ENCODE results near the gene LRMDA.

Gene LRMDA

DNA sequence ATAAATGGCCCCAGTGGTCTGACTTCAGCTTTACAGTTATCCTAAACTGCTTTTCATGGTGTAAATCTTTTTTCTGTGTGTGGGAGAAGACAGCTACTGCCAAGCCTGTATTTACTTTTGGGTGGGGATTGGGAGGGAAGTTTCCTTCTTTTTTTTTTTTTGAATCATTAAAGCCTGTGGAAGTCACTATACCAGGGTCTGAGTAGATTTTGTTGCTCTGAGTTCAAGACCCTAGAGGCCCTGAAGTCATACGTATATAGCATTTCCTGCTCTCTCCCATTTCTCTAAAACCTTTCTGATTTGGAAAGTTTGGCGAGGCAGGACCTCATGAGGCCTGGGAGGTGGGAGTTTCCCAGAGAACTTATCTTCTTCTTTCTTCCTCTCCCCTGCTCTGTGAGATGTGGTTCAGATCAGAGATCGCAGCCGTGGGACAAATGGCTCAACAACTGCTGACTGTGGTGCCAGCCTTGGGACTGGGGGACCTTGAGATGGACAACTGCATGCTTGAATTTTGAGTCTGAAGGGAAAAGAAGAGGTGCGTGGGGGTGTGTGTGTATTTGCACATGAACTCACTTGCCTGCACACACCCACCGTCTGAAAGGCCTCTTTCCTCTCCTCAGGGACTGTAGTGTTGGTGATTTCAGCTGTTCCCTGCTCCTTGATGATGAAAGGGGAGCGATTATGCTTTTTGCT, 18.1 kb downstream of the LRMDA start:
- no peak for DNase-seq (ENCODE audit: low read depth in 2 of 2)

DNA sequence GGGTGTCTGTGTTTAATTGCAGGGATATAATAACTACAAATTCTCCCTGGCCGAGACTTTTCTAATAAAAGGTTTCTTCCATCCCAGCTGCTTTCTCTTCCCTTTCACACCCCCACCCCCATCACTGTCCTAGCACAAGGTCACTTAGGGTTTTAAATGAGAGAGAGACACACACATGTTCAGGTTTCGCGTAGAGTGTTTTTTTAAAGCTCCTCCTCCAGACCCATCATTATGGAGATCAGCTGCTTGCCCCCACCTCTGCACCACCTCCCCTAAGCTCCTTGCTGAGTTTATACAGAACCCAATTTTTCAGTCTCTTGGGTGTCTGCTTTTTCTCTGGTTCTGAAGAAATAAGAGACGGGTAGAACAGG, 18.6 kb downstream of the LRMDA start:
- DNase-seq (ENCODE audit: low read depth in 2 of 2), result no peak

DNA sequence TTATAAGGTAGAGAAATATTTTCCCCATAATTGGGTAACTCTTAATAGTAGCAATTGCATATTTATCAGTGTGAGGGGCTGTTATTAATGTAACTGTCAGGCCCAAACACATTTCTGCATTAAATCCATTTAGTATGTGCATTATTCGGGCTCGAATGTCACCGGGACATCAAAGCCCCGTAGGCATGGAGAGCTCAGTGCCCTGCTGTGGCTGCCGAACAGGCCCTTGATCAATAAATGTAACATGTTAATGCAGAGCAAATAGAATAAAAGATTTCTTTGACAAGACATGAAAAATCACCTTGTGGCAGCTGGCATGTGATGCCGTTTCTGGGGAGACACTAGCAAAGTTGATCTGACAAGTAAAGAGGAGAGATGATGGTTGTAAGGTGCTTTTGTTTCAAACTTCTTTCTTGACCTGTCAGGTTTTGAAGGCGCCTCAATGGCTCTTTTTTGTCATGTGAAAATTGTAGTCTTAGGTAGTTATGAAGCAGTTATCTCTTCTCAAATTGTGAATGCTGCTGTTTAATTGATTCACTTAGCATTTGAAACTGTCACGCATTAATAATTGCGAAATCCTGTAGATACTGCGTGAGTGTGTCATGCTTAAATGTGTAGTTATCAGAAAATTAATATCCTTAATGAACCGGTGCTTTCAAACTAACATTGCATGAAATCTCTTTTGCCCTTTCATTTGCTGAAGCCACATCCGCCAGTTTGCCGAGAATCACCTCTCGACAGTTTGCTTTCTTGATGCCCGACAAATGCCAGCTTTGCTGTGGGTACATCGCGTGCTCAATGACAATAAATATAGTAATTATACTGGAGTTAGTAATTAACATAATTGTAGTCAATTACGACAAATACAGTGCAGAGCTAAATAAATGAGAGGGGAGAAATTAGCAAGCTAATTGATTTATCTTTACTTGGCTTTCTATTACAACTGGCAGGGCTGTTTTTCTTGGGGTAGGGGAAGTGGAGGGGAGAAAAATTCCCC, 19.5 kb downstream of the LRMDA start:
- no peak for DNase-seq (ENCODE audit: low read depth in 2 of 2)

DNA sequence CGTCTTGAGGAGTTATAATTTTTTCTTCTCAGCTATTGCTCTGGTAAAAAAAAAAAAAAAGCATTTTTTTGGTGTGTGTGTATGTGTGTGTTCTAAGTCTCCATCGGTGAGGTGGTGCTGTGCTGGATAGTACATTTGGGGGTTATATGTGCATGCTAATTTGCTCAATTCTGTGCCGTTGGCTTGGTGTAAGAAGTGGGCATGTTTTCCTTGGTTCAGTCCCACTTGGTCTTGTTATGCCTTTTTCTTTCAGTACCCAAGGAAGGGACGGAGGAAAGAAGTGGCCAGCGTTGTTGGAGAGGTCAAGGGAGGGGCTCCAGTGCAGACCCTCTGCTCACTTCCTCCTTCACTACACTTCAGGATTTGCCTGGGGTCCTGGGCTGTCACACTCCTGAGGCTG, 20.4 kb downstream of the LRMDA start:
- DNase-seq (ENCODE audit: low read depth in 2 of 2), result no peak

DNA sequence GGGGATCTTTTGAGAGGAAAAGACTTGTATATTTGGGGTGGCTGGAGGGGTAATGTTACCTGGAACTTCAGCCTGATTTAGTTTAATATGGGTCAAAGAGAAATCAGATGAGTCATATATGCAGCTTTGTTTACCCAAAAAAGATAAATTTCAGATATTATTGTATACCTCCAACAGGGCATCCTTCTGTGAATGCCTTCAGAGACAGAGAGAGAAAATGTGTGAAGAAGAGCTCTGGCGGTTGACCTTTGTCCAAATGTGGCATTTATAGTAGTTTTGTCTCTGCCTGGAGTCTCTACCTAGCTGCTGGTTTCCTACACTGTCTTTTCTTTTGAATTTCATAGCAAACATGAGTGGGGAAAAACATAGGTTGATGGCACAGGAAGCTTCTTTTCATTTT, 21.6 kb downstream of the LRMDA start:
- DNase-seq (ENCODE audit: low read depth in 2 of 2), result no peak

DNA sequence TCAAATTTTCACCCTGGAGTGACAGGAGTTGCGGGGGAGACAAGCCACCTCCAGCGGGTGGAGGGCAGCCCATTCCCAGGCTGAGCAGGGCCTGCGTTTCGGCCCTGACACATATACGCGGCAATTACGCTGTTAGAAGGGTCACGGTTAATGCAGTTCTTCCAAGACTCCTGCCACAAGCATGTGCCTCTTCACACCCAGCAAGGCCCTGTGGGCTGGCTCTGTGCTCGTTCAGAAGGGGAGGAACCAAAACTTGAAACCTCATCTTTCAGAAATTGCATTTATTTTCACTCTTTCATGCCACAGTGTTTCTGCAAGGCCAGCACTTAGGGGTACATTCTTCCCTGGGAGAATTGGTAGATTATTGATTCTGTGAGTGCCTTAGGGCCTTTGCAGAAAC, 24.7 kb downstream of the LRMDA start:
- DNase-seq (ENCODE audit: low read depth in 2 of 2), result no peak

DNA sequence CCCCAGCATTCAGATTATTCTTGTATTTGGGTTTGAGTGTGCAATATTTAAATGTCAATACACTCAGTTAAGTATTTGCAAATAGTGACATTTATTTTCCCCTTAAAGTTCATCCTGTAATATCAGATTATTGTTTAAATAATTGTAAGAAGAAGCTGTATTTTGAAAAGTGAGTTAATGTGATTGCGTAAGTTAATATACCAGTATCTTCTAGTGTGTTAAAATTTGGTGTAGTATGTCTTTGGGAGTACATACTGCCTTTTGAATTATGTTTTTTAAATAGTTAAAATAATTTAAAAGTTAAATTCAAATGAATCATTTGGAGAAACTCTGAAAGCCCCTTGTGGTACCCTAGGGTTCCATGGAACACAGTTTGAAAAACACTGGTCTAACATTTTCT, 28.6 kb downstream of the LRMDA start:
- no peak for DNase-seq (ENCODE audit: low read depth in 2 of 2)

DNA sequence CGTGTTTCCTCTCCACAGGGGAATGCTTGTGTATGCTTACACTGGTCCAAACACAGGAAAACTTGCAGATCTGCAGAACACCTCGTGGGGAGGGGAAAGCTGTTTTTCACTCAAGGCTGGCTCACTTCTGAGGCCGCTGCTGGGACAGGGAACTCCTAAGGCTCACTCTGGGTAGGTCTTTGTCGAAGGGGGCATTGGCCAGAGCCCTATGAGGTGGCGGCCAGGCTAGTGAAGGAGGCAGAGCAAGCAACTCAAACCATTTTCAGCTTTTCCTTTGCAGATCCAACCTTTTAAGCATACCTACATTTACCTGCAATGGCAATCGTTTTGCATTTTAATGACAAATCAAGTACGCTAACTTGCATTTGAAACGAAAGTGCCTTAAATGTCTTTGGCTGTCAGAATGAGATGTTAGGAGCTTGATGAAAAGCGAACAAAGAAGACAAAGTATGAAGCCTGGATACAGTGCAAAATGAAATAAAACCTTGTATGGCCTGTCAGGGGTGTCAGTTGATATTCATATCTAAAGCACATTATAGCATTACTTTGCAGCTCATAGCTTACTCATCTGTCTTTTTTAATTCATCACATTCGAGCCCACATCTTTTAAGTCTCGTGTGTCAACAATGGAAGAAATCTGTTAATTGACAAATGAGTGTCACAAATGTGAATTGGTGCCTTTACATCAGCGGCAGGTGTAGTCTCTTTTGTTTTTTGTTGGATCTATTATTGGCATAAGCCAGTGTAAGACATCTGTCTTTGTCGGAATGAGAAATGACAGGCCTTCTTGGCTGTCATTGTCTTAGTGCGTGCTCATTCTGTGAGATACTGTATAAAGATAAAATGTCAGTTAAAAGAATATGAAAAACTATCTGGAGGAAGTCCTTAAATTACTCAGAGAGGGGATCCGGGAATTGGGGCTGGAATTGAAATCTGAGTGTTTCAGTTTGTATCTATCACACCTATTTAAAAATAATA, 30.5 kb downstream of the LRMDA start:
- DNase-seq (ENCODE audit: low read depth in 2 of 2), result no peak

DNA sequence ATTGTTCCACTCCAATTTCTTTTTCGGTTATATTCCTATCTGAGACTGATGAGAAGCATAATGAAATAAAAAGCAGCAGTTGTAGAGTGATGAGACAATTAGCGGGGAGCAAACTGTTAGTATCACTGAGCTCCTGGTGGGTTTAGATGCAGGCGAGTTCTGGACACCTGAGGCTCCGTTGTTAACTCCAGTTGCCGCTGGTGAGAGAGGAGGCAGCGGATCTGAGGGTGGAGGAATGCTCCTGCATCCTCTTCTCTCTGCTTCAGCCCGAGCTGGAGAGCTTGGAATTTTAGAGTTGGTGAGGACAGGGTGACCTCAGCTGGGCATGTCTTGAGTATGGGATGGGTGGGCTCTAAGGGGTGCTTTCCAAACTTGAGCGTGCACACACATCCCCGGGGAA, 31.4 kb downstream of the LRMDA start:
- no peak for DNase-seq (ENCODE audit: low read depth in 2 of 2)

DNA sequence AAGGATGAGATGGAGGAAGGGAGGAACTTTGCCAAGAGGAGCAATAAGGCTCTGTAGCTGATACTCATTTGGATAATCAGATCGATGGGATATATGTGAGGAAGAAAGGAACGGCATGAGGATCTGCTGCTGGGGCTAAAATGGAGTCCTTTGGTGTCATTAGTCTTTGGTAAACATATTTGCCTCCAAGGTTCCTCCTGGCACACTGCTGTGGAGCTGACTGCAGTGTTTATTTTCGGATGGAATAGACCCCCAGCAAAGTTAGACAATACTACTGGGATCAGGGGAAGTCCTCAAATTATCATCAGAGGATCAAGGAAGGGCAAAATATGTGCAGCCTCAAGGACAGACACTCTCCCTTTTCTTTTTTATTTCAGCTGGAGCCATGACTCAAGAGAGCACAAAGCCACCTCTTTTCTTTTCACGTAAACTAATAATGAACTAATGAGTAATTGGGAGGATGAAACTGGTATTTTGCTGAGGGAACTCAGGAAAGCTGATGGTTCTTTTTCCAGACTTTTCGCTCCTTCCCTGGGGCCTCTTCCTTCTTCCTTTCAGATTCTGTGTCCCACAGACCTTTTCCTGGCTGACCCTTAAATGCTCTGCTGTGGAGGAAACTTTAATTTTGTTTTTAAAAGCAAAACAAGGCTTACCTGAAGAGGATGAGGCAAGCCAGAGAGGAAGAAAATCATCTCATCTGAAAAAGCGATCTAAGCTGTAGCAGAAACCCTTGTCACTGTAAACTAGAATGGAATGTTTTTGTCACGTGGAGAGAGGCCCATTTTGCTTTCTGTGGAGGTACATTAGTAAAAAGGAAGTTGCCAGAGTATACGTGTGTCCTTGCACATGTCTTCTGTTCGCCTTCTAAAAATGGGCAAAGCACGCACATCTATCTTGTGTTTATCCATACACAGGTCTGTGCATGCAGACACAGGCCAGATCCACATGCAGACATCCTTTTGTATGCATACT, 33.3 kb downstream of the LRMDA start:
- DNase-seq (ENCODE audit: low read depth in 2 of 2), result no peak

DNA sequence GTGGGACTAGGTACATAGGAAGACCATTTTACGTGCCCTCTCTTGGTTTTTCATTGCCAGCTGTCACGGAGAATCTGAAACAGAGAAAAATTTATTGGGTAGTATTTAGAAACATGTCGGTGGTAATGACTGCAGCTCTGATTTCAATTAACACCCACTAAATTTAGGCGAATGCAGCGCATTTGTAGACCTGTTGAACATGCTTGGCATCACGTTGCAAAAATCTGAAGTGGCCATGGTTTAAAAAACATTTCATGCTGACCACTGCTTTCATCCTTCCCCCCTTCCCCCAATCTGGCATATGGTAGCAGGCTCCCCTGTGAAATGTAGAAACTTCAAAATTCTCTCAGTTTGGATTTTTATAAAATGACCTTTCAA, 34.0 kb downstream of the LRMDA start:
- no peak for DNase-seq (ENCODE audit: low read depth in 2 of 2)

DNA sequence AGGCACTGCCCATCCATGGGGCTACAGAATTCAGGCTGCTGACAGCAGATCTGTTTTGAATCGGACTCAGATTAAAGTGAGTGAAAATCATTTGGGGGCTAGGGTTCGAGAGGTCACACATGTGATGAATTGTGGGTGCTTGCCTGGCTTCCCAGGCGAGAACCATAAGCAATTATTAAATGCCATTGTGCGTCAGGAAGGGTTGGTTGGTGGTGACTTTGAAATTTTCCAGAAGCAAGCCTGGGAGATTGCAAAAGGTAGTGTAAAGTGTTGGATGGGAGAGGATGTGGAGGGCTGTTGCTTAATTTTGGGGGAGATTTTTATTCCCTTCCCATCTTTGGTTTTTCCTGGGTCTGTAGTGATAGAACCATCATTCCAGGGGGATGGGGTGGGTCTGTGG, 34.6 kb downstream of the LRMDA start:
- peak; percentile 36 to 40 for DNase-seq (ENCODE audit: low read depth in 2 of 2)

DNA sequence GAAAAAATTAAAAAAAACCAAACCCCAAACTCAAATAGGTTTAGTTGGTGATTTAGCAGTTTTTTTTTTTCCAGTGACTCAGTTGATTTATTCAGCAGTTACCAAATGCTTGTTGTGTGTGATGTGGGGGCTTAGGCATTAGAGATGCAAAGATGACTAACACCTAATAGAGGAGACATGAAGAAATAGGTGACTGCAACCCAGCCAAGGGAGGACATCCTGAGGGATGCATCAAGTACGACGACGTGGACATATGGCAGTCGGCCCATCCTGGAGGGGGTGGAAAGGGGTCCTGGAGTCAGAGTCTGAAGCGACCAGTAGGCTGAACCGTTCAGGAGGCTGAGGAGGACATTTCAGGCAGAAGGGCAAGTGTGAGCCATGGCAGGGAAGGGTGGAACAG, 35.5 kb downstream of the LRMDA start:
- DNase-seq (ENCODE audit: low read depth in 2 of 2), result peak; percentile 40 to 50

DNA sequence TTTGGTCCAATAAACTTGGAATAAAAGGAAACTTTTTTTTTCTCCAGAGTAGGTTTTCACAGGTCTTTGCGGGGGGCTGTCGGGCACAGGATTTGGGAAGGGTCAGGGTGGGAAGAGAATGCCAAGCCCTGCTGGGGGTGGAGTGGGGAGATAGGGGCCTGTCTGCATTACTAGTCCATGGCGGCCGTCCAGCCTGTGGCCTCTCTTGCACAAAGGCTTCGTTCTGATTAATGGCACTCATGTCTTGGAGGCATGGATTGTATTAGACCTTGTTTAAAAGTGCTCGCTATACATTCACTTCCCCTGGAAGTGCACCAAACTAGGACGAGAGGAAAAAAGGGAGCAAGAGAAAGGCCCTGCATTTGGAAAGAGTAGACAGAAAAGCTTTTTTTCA, 37.2 kb downstream of the LRMDA start:
- no peak for DNase-seq (ENCODE audit: low read depth in 2 of 2)

DNA sequence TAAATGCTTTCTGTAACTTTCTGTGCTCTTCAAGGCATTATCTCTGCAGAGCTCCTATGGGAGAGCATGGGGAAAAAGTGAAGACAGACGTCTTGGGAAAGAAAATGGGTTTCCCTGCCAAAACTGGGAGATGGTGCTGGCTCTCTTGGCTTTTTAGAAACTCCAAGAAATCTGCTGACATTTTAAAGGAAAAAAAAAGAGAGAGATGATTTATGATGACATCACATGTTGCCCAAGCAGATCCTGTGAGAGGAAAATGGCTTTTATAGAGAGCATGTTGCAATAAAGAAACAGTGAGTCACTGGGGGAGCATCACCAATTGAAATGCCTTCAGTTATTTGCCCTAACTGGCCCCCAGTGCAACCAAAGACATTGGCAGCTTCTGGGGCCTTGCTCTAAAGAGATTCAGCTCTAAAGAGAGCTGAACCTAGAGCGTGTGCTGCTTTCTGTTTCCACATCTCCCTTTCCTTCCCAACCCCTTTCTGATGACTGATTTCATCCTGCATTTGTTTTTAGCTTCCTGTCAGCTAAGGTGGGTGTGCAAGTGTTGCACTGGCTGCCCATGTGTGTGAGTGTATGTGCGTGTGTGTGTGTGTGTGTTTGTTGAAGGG, 37.7 kb downstream of the LRMDA start:
- DNase-seq (ENCODE audit: low read depth in 2 of 2), result peak; percentile 97 to 98

DNA sequence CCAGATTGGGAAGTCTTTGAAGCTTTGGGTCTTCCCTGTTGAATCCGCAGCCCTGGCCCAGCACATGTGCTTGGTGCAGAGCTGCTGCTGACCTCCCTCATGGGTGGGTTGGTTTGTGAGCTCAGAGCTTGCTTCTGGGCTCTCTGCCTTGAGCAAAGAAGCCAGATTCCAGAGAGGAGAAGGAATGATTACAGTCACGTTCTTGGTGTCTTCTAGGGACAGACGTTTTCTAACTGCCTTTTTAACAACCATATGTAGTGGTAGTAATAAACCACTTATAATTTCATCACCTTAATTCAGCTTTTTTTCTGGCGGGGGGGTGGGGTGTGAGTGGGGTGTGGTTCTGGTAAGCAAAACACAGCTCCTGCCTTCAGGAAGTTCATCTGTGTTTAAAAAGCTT, 39.5 kb downstream of the LRMDA start:
- DNase-seq (ENCODE audit: low read depth in 2 of 2), result peak; percentile 61 to 63

DNA sequence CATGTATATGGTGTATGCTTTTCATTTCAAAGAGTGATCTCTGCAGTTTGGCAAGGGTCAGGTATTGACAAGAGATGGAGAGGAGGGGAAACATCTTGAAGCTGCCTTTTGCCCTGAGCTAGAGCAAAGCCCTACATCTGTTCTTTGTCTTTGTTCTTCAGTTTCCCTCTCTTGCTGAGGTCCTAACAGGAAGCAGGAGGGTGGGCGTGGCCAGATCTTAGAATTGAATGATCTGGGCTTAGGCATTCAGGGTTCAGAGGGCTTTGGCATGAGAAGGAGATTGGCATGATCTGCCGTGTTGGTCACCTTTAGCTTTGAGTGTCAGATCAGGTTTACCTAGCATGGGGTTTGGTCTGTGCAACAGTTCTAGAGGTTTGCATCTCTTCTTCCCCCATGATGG, 41.3 kb downstream of the LRMDA start:
- no peak for DNase-seq (ENCODE audit: low read depth in 2 of 2)

DNA sequence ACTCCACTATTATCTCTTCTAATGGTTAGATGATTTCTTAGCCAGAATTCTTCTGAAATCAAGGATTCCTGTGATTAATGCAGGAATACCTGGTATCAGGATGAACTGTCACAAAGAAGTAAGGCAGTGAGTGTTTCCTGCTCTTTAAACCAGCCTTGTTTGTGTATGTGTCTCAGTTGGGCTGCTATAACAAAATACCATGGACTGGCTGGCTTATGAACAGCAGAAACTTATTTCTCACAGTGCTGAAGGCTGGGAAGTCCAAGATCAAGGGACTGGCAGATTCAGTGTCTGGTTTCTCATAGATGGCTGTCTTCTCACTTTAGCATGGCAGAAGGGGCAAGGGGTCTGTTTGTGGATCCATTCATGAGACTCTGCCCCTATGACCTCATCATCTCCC, 42.7 kb downstream of the LRMDA start:
- no peak for DNase-seq (ENCODE audit: low read depth in 2 of 2)

DNA sequence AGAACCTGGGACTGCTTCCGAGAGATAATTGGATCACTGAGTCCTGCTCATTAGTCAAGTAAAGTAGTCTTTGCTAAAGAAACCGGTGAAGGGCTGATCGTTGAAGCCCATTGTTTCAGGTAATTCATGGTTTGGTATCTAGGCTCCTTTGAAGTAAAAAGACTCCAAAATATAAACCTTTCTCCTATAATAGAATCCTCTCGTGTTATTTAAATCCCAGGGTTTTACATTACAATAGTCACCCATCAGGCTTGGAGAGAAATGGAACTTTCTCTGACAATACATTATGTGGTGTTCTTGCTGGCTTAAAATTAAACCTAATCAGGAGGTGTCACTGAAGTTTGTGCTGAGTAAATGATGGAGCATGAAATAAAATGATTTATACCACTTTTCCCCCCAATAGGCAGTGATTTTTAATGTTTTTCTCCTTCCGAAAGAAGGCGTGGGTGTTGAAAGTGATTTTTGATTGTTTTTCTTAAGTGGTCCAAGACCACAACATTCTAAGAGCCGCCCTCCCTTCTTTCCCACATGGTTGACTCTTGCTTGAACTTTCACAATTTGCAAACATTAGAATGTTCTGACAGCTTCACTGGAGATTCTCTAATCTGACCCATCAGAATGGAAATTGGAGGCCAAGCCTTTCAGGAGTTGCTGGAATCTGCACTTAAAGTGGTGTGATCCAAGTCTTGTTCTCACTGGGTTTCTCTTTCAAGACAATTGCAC, 44.2 kb downstream of the LRMDA start:
- DNase-seq (ENCODE audit: low read depth in 2 of 2), result peak in 1 of 2 experiments; percentile 59

DNA sequence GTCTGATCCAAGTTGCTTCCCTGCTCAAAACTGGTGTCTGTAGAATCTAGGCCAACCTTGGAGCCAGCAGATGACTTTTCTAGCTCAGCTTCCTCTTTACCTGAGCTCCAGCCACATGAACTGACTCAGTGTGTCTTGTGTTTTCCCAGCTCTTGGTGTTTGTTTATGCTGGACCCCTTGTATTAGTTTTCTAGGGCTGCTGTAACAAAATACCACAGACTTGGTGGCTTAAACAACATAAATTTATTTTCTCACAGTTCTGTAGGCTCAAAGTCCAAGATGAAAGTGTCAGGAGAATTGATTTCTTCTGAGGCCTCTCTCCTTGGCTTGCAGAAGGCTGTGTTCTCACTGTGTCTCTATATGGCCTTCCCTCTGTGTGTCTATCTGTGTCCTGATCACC, 45.1 kb downstream of the LRMDA start:
- DNase-seq (ENCODE audit: low read depth in 2 of 2), result no peak

All from fibroblast of skin of left quadriceps (primary cell).